Endothelial cell of umbilical vein (primary cell): ENCODE data around the gene PGAP3. TPM values are rescaled to one million over a fixed set of nuclear protein-coding genes. Genes with fewer than 3 reads are reported as not detected.

Experiments used
- BruUV-seq: library from RNA; stranded (reverse); fragments of 400-500 nt; replicated peaks from 2 replicates; lab custom pipeline; 2021; lab: Mats Ljungman, UMichigan
- CTCF ChIA-PET: fragments of 300-600, 350-600 bp; sonication (Branson Sonifier 250); formaldehyde crosslinking; loops from one replicate; lab custom pipeline; 2021; ENCODE audit warnings: antibody characterized with exemption, inconsistent platforms; lab: Charles Lee
- POLR2A ChIA-PET: fragments of 300-600, 350-600 bp; sonication (Branson Sonifier 250); formaldehyde crosslinking; loops from one replicate; lab custom pipeline; 2021; ENCODE audit warnings: antibody characterized with exemption, inconsistent platforms; lab: Charles Lee
- DNase-seq: peaks from one replicate; pipeline ENCODE4 v3.0.0-alpha.2; 2011; ENCODE audit warnings: low read depth, low spot score
- FAIRE-seq: peaks from 2 replicates; lab custom pipeline; 2011; peaks lifted over from hg19 to GRCh38; lab: Jason Lieb, UNC
- H2AFZ ChIP-seq: 2 replicates; pipeline ENCODE4 v1.6.0; 2012; ENCODE audit warnings: low read depth, low read length, control low read depth, inconsistent platforms
- H3K27ac ChIP-seq: 2 replicates; pipeline ENCODE4 v1.5.1; 2011; ENCODE audit warnings: low read depth, mild to moderate bottlenecking, control low read depth, low read length, moderate library complexity; ENCODE audit not compliant: insufficient read depth
- H3K27me3 ChIP-seq, 2 experiments: 2 replicates each; pipeline versions ENCODE4 v1.6.0 to v1.6.1; 2011; ENCODE audit warnings: low read length in 2 of 2, mixed read lengths in 1 of 2; ENCODE audit not compliant: control insufficient read depth in 2 of 2, insufficient read depth in 2 of 2
- H3K36me3 ChIP-seq, 2 experiments: 2 replicates in 1 of 2; 3 replicates in 1 of 2; pipeline ENCODE4 v1.5.1; 2011; ENCODE audit warnings: low read length in 2 of 2, mild to moderate bottlenecking in 1 of 2, moderate library complexity in 1 of 2; ENCODE audit not compliant: control insufficient read depth in 2 of 2, insufficient read depth in 2 of 2; ENCODE audit errors: extremely low read depth in 1 of 2
- H3K4me1 ChIP-seq: 3 replicates; pipeline ENCODE4 v1.5.1; 2011; ENCODE audit warnings: mild to moderate bottlenecking, low read length; ENCODE audit not compliant: control insufficient read depth, insufficient read depth; ENCODE audit errors: extremely low read depth
- H3K4me2 ChIP-seq: 2 replicates; pipeline ENCODE4 v1.6.1; 2011; ENCODE audit warnings: low read length, control low read depth, mixed read lengths; ENCODE audit not compliant: insufficient read depth
- H3K4me3 ChIP-seq, 3 experiments: fragments of 200-600 bp in 1 of 3; sonication (generic), shearing (Covaris generic) in 1 of 3; replicated peaks in 1 of 3; 2 replicates each; pipeline ENCODE4 v1.5.1; 2011 to 2016; ENCODE audit warnings: control low read depth in 3 of 3, low read length in 3 of 3, mild to moderate bottlenecking in 2 of 3, inconsistent platforms in 1 of 3, low read depth in 1 of 3, moderate library complexity in 1 of 3; ENCODE audit not compliant: insufficient read depth in 1 of 3
- H3K79me2 ChIP-seq: 2 replicates; pipeline ENCODE4 v1.6.0; 2012; ENCODE audit warnings: low read length, inconsistent platforms; ENCODE audit not compliant: control insufficient read depth, insufficient read depth
- H3K9ac ChIP-seq: replicated peaks from 2 replicates; pipeline ENCODE3; 2011; ENCODE audit warnings: low read length, control low read depth; ENCODE audit not compliant: insufficient read depth; ENCODE audit errors: extremely low read depth
- H3K9me1 ChIP-seq: replicated peaks from 3 replicates; pipeline ENCODE4 v1.6.0; 2011; ENCODE audit warnings: mild to moderate bottlenecking, low read length; ENCODE audit not compliant: control insufficient read depth, insufficient read depth; ENCODE audit errors: extremely low read depth
- H3K9me3 ChIP-seq: replicated peaks from 2 replicates; pipeline ENCODE4 v1.5.1; 2012; ENCODE audit warnings: low read length, inconsistent platforms; ENCODE audit not compliant: control insufficient read depth, insufficient read depth
- H4K20me1 ChIP-seq: replicated peaks from 2 replicates; pipeline ENCODE3; 2011; ENCODE audit warnings: mild to moderate bottlenecking, low read length; ENCODE audit not compliant: control insufficient read depth, insufficient read depth; ENCODE audit errors: extremely low read depth
- EZH2 ChIP-seq: IDR thresholded peaks from 2 replicates; pipeline ENCODE4 v1.6.1; 2012; ENCODE audit warnings: borderline replicate concordance, low read depth, mild to moderate bottlenecking, moderate library complexity, low read length, inconsistent platforms; ENCODE audit not compliant: severe bottlenecking
- FOS ChIP-seq: IDR thresholded peaks from 2 replicates; pipeline ENCODE4 v1.6.1; 2011; ENCODE audit warnings: mild to moderate bottlenecking, low read length, moderate library complexity, borderline replicate concordance; ENCODE audit not compliant: insufficient read depth
- GATA2 ChIP-seq: IDR thresholded peaks from 2 replicates; pipeline ENCODE4 v1.7.0; 2011; ENCODE audit warnings: low read depth, mild to moderate bottlenecking, moderate library complexity, mixed read lengths, low read length; ENCODE audit not compliant: insufficient read length, insufficient read depth
- JUN ChIP-seq: IDR thresholded peaks from 2 replicates; pipeline ENCODE4 v1.6.1; 2011; ENCODE audit warnings: borderline replicate concordance, low read depth; ENCODE audit not compliant: insufficient read length, insufficient read depth
- MYC ChIP-seq: IDR thresholded peaks from one replicate; pipeline ENCODE4 v1.6.1; 2011; ENCODE audit warnings: mild to moderate bottlenecking, low read depth, low read length
- POLR2A ChIP-seq: IDR thresholded peaks from 2 replicates; pipeline ENCODE4 v1.6.1; 2012; ENCODE audit warnings: low read depth, mild to moderate bottlenecking, control low read depth, low read length
- POLR2AphosphoS5 ChIP-seq: IDR thresholded peaks from 2 replicates; pipeline ENCODE4 v1.6.1; 2012; ENCODE audit warnings: low read depth, mild to moderate bottlenecking, control low read depth, low read length, moderate library complexity; ENCODE audit not compliant: insufficient read depth
- dilution Hi-C: fragments of 300-500 bp; cut with MboI; formaldehyde crosslinking; loops from one replicate; pipeline ENCODE4 v1.15.0; 2019; ENCODE audit warnings: low sequenced_read_pairs; ENCODE audit not compliant: extremely low pct_ligation_motif_present
- intact Hi-C: fragments of 100-400 bp; cut with micrococcal nuclease; formaldehyde crosslinking; loops from one replicate; pipeline ENCODE4 v1.10.0; 2022
- polyA plus RNA-seq, 4 experiments: library from polyadenylated mRNA; depleted of rRNA in 3 of 4; stranded (reverse) in 3 of 4; unstranded in 1 of 4; fragments of >200 nt; gene quantifications; 2 replicates each; pipeline versions ENCODE4 v1.2.1 to v1.2.3, GENCODE V29; 2011 to 2012; ENCODE audit warnings: missing spikeins in 1 of 4
- total RNA-seq: library from RNA; stranded (reverse); gene quantifications from 2 replicates; pipeline ENCODE4 v1.2.3, GENCODE V29; 2021
- TF ChIP-seq, protein P1 (sequence below): IDR thresholded peaks from 2 replicates; pipeline ENCODE4 v1.6.1; 2011; ENCODE audit not compliant: insufficient read depth, insufficient read length
- TF ChIP-seq, protein P2 (sequence below), 2 donors: IDR thresholded peaks; 1 replicate in 1 of 2; 2 replicates in 1 of 2; pipeline ENCODE4 v1.5.1; 2011; ENCODE audit warnings: low read length in 2 of 2, mild to moderate bottlenecking in 2 of 2, moderate library complexity in 2 of 2, control low read depth in 1 of 2, inconsistent platforms in 1 of 2, low read depth in 1 of 2; ENCODE audit not compliant: insufficient read depth in 1 of 2; ENCODE audit errors: extremely low read depth in 1 of 2

Gene PGAP3
- total and polyA plus RNA-seq, 2 donors (not counting 3 experiments of a cell fraction or from before 2014, with no cell fraction given), result 6.4 to 14.9 TPM

DNA sequence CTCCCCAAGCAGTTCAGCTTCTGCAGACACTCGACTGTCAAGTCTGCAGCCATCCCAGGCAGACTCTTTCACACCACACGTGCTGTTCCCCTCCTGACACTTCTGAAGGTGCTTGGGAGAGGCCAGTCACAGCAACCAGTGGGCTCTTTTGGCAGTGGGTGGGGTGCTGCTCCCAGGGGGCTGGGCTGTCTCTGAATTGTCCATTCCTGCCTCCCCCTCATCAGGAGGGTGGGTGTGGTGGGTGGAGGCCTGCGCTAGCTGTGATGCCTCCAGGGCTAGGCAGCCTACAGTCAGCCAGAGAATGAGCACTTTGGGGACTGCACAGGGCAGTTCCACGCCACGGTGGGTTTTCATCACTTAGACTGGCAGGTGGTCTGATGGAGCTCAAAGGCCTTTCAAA, 40.6 kb downstream of the PGAP3 start:
- H3K36me3 ChIP-seq, result no peaks in the 10 kb centered on the region
- no peak overlapping the region for H3K9ac ChIP-seq
- TF ChIP-seq, protein P1, sequence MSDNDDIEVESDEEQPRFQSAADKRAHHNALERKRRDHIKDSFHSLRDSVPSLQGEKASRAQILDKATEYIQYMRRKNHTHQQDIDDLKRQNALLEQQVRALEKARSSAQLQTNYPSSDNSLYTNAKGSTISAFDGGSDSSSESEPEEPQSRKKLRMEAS, result no peak
- no peak for TF ChIP-seq GATA2
- no peak for TF ChIP-seq MYC
- TF ChIP-seq, protein P2, sequence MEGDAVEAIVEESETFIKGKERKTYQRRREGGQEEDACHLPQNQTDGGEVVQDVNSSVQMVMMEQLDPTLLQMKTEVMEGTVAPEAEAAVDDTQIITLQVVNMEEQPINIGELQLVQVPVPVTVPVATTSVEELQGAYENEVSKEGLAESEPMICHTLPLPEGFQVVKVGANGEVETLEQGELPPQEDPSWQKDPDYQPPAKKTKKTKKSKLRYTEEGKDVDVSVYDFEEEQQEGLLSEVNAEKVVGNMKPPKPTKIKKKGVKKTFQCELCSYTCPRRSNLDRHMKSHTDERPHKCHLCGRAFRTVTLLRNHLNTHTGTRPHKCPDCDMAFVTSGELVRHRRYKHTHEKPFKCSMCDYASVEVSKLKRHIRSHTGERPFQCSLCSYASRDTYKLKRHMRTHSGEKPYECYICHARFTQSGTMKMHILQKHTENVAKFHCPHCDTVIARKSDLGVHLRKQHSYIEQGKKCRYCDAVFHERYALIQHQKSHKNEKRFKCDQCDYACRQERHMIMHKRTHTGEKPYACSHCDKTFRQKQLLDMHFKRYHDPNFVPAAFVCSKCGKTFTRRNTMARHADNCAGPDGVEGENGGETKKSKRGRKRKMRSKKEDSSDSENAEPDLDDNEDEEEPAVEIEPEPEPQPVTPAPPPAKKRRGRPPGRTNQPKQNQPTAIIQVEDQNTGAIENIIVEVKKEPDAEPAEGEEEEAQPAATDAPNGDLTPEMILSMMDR (IDR thresholded peaks at IDR 0.05; ENCODE audit: extremely low read depth in 1 of 2, insufficient read depth in 1 of 2, low read depth in 1 of 2, low read length in 2 of 2), result no peak
- TF ChIP-seq POLR2A, result no peak
- TF ChIP-seq JUN, result no peak
- no peak for TF ChIP-seq EZH2
- no peak for TF ChIP-seq POLR2AphosphoS5
- no peak for TF ChIP-seq FOS
- H3K4me3 ChIP-seq, result no peak overlapping the region
- H3K9me1 ChIP-seq, result no peaks in the 10 kb centered on the region
- FAIRE-seq, result no peak
- no peak for DNase-seq
- no peak overlapping the region for H3K27ac ChIP-seq
- no peak overlapping the region for H2AFZ ChIP-seq
- no peak overlapping the region for H3K4me2 ChIP-seq
- H3K9me3 ChIP-seq, result no peaks in the 10 kb centered on the region
- CTCF ChIA-PET, result interaction anchor here (0.5 to 9.3 kb wide), 4 partner anchors 9 to 27 kb away, joined by 3 to 114 read pairs (median 5); no protein-coding TSS in a partner anchor
- no peaks in the 10 kb centered on the region for H3K27me3 ChIP-seq
- dilution Hi-C loops, result no loop called here
- peaks cover 9% of the 10 kb centered on the region for H3K79me2 ChIP-seq
- intact Hi-C loops, result no loop called here
- peaks cover 8% of the 10 kb centered on the region for H3K4me1 ChIP-seq
- no TSS peak for BruUV-seq
- POLR2A ChIA-PET, result no interaction called here
- no peaks in the 10 kb centered on the region for H4K20me1 ChIP-seq
